SK-N-DZ (cell line): ENCODE results near the gene NIPSNAP2.
"Not testable (repeated sequence)": the region's sequence is repeated elsewhere in the genome, so short reads cannot be mapped to it uniquely, and the experiment has no call there.

Source experiments
- DNase-seq: peaks from one replicate; pipeline ENCODE4 v3.0.0-alpha.2; 2015; ENCODE audit warnings: low spot score

Gene NIPSNAP2

GRCh38 chr7:55975988-55976633 lies 11.7 kb downstream of the NIPSNAP2 start:
- DNase-seq: no peak

GRCh38 chr7:55977831-55978230 lies 13.4 kb downstream of the NIPSNAP2 start:
- no peak for DNase-seq

GRCh38 chr7:55980266-55980665 lies 15.9 kb downstream of the NIPSNAP2 start:
- no peak for DNase-seq

- DNase-seq: no peak
Measured at GRCh38 chr7:55983537-55983936, 19.2 kb downstream of the NIPSNAP2 start.

GRCh38 chr7:55992346-55992745 lies 28.0 kb downstream of the NIPSNAP2 start:
- DNase-seq: no peak

- DNase-seq: no peak
Measured at GRCh38 chr7:55996856-55997500, 32.6 kb downstream of the NIPSNAP2 start.

- no peak for DNase-seq
Measured at GRCh38 chr7:56003749-56004148, 39.4 kb downstream of the NIPSNAP2 start.

GRCh38 chr7:56007167-56007652 lies 42.8 kb downstream of the NIPSNAP2 start:
- peak; percentile 49 for DNase-seq

- DNase-seq: no peak
Measured at GRCh38 chr7:56007891-56008290, 43.5 kb downstream of the NIPSNAP2 start.

- no peak for DNase-seq
Measured at GRCh38 chr7:56009695-56010094, 45.3 kb downstream of the NIPSNAP2 start.

- DNase-seq: not testable (repeated sequence)
Measured at GRCh38 chr7:56017015-56017414, 52.6 kb downstream of the NIPSNAP2 start.

GRCh38 chr7:56019501-56019900 lies 55.1 kb downstream of the NIPSNAP2 start:
- DNase-seq: no peak

GRCh38 chr7:56023500-56023899 lies 59.1 kb downstream of the NIPSNAP2 start:
- no peak for DNase-seq

- no peak for DNase-seq
Measured at GRCh38 chr7:56026538-56026937, 62.2 kb downstream of the NIPSNAP2 start.

- no peak for DNase-seq
Measured at GRCh38 chr7:56028942-56029630, 64.7 kb downstream of the NIPSNAP2 start.

- peak; percentile 61 for DNase-seq
Measured at GRCh38 chr7:56030340-56030739, 66.0 kb downstream of the NIPSNAP2 start.

- DNase-seq: not testable (repeated sequence)
Measured at GRCh38 chr7:56031556-56031955, 67.2 kb downstream of the NIPSNAP2 start.

- not testable (repeated sequence) for DNase-seq
Measured at GRCh38 chr7:56032578-56032977, 68.2 kb downstream of the NIPSNAP2 start.

- peak; percentile 99 for DNase-seq
Measured at GRCh38 chr7:56033671-56034432, 69.5 kb downstream of the NIPSNAP2 start.

GRCh38 chr7:56040730-56041129 lies 76.3 kb downstream of the NIPSNAP2 start:
- no peak for DNase-seq

GRCh38 chr7:56045758-56046157 lies 81.4 kb downstream of the NIPSNAP2 start:
- not testable (repeated sequence) for DNase-seq
